ENCODE data around the gene PROZ. TPM values are rescaled to one million over a fixed set of nuclear protein-coding genes. Genes with fewer than 3 reads are reported as not detected.
A peak's percentile ranks its signal among the peaks of the same experiment; 100 is the strongest.

Gene PROZ
- total RNA-seq, 1 donor from 2014 or later: not detected

GRCh38 chr13:113129480-113129879, 29.0 kb upstream of the PROZ start:
- no peak overlapping the region for H3K27ac Mint-ChIP-seq (ENCODE audit: unreplicated experiment)
- no peaks in the 10 kb centered on the region for H3K79me2 ChIP-seq (ENCODE audit: insufficient read depth, low read length)
- no peak overlapping the region for H3K27ac ChIP-seq (ENCODE audit: low read depth, low read length)
- no peaks in the 10 kb centered on the region for H3K4me1 Mint-ChIP-seq (ENCODE audit: low read depth, unreplicated experiment)
- H4K20me1 ChIP-seq (ENCODE audit: insufficient read depth, low read length): no peaks in the 10 kb centered on the region
- no peaks in the 10 kb centered on the region for H3K9me3 ChIP-seq (ENCODE audit: insufficient read depth, low read depth, low read length)
- no peak overlapping the region for H3K4me3 Mint-ChIP-seq (ENCODE audit: unreplicated experiment)
- no peaks in the 10 kb centered on the region for H3K36me3 ChIP-seq (ENCODE audit: insufficient read depth, low read length)
- peak overlapping the region; percentile 71 for H3K4me2 ChIP-seq (ENCODE audit: low read length)
- TF ChIP-seq EZH2 (IDR thresholded peaks at IDR 0.05; ENCODE audit: insufficient read depth, low read length) (no peak), CTCF (IDR thresholded peaks at IDR 0.05; ENCODE audit: insufficient read depth, low read depth, low read length) (no peak)
- H3K4me1 ChIP-seq (ENCODE audit: insufficient read depth, low read length): no peaks in the 10 kb centered on the region
- H3K27me3 ChIP-seq (ENCODE audit: insufficient read depth, low read length): peaks cover 9% of the 10 kb centered on the region
- no peak overlapping the region for H3K4me3 ChIP-seq (ENCODE audit: insufficient read depth, low read depth, low read length)
- DNase-seq (ENCODE audit: low read depth) (no peak), FAIRE-seq (no peak)
- H2AFZ ChIP-seq (ENCODE audit: low read depth, low read length): peak overlapping the region; percentile 76
- H3K9me3 Mint-ChIP-seq (ENCODE audit: unreplicated experiment): peaks cover 5% of the 10 kb centered on the region
- H3K36me3 Mint-ChIP-seq (ENCODE audit: low read depth, unreplicated experiment): no peaks in the 10 kb centered on the region
- H3K27me3 Mint-ChIP-seq (ENCODE audit: low read depth, unreplicated experiment): peaks cover 45% of the 10 kb centered on the region
- no peak overlapping the region for H3K9ac ChIP-seq (ENCODE audit: low read length)

- peaks cover 45% of the 10 kb centered on the region for H3K27me3 Mint-ChIP-seq (ENCODE audit: low read depth, unreplicated experiment)
These were observed 28.3 kb upstream of the PROZ start for GRCh38 chr13:113129921-113130750.

More at GRCh38 chr13:113129921-113130750, 28.3 kb upstream of the PROZ start:
- no peak overlapping the region for H3K4me3 Mint-ChIP-seq (ENCODE audit: unreplicated experiment)
- Histone ChIP-seq H3K36me3 (ENCODE audit: insufficient read depth, low read length) (no peaks in the 10 kb centered on the region), H3K27ac (ENCODE audit: low read depth, low read length) (no peak overlapping the region), H3K9me3 (ENCODE audit: insufficient read depth, low read depth, low read length) (no peaks in the 10 kb centered on the region), H2AFZ (ENCODE audit: low read depth, low read length) (peak overlapping the region; percentile 76), H3K9ac (ENCODE audit: low read length) (no peak overlapping the region), H3K79me2 (ENCODE audit: insufficient read depth, low read length) (no peaks in the 10 kb centered on the region), H3K4me2 (ENCODE audit: low read length) (peak overlapping the region; percentile 71), H3K4me1 (ENCODE audit: insufficient read depth, low read length) (no peaks in the 10 kb centered on the region), H3K4me3 (ENCODE audit: insufficient read depth, low read depth, low read length) (no peak overlapping the region), H3K27me3 (ENCODE audit: insufficient read depth, low read length) (peaks cover 9% of the 10 kb centered on the region), H4K20me1 (ENCODE audit: insufficient read depth, low read length) (no peaks in the 10 kb centered on the region)
- no peak overlapping the region for H3K27ac Mint-ChIP-seq (ENCODE audit: unreplicated experiment)
- FAIRE-seq: no peak
- H3K36me3 Mint-ChIP-seq (ENCODE audit: low read depth, unreplicated experiment): no peaks in the 10 kb centered on the region
- DNase-seq (ENCODE audit: low read depth): no peak
- no peaks in the 10 kb centered on the region for H3K4me1 Mint-ChIP-seq (ENCODE audit: low read depth, unreplicated experiment)
- TF ChIP-seq CTCF (IDR thresholded peaks at IDR 0.05; ENCODE audit: insufficient read depth, low read depth, low read length): no peak
- no peak for TF ChIP-seq EZH2 (IDR thresholded peaks at IDR 0.05; ENCODE audit: insufficient read depth, low read length)
- peaks cover 5% of the 10 kb centered on the region for H3K9me3 Mint-ChIP-seq (ENCODE audit: unreplicated experiment)

All from astrocyte (in vitro differentiated cells and primary cell).